HepG2 (cell line): Measurements from ENCODE around the gene FAM43A. TPM values are rescaled to one million over a fixed set of nuclear protein-coding genes. Genes with fewer than 3 reads are reported as not detected.

ENCODE experiments used
- ATAC-seq: fragments of 200-7000 bp; cut with Tn5 transposase; 3 replicates; pipeline ENCODE4 v1.9.1; 2020; ENCODE audit warnings: mild to moderate bottlenecking, moderate library complexity
- BruUV-seq: library from RNA; stranded (reverse); fragments of 400-500 nt; replicated peaks from 2 replicates; lab custom pipeline; 2021; lab: Mats Ljungman, UMichigan
- CTCF ChIA-PET: fragments of 300-600 bp; formaldehyde crosslinking; extraction: SDS; loops from one replicate; lab custom pipeline; 2021; ENCODE audit warnings: low total read pairs, inconsistent platforms, low intra/inter-chr PET ratio; lab: Yijun Ruan, JAX
- POLR2A ChIA-PET: fragments of 350-600 bp; sonication (Branson Sonifier 250); formaldehyde crosslinking; loops from one replicate; lab custom pipeline; 2020; ENCODE audit warnings: antibody characterized with exemption, inconsistent platforms; lab: Yijun Ruan, JAX
- DNase-seq: peaks from one replicate; pipeline ENCODE4 v3.0.0-alpha.2; 2015; ENCODE audit warnings: low spot score
- FAIRE-seq: peaks from 3 replicates; lab custom pipeline; 2011; peaks lifted over from hg19 to GRCh38; lab: Jason Lieb, UNC
- H2AFZ ChIP-seq: one replicate; pipeline ENCODE4 v1.6.1; 2011; ENCODE audit warnings: low read length, inconsistent platforms
- H3K27ac ChIP-seq: fragments of 300-600 bp; 3 replicates; pipeline ENCODE4 v1.8.0; 2011; ENCODE audit warnings: mixed run types, mild to moderate bottlenecking, mixed read lengths, low read length, inconsistent platforms; ENCODE audit not compliant: insufficient read depth; ENCODE audit errors: extremely low read length
- H3K27me3 ChIP-seq, 2 experiments: fragments of 200-600 bp in 1 of 2; 2 replicates in 1 of 2; 3 replicates in 1 of 2; pipeline versions ENCODE4 v1.6.0 to v1.8.0; 2011; ENCODE audit warnings: low read length in 2 of 2, mild to moderate bottlenecking in 2 of 2, moderate library complexity in 2 of 2, inconsistent platforms in 1 of 2; ENCODE audit not compliant: insufficient read depth in 2 of 2, control insufficient read depth in 1 of 2
- H3K36me3 ChIP-seq, 2 experiments: fragments of 200-600 bp in 1 of 2; replicated peaks in 1 of 2; 2 replicates in 1 of 2; 3 replicates in 1 of 2; pipeline versions ENCODE4 v1.5.1 to v1.8.0; 2011; ENCODE audit warnings: low read length in 2 of 2, inconsistent platforms in 1 of 2; ENCODE audit not compliant: insufficient read depth in 2 of 2, control insufficient read depth in 1 of 2
- H3K4me1 ChIP-seq: 2 replicates; pipeline ENCODE4 v1.5.1; 2012; ENCODE audit warnings: low read length, inconsistent platforms; ENCODE audit not compliant: insufficient read depth
- H3K4me2 ChIP-seq: 2 replicates; pipeline ENCODE4 v1.6.0; 2011; ENCODE audit warnings: low read depth, low read length, inconsistent platforms
- H3K4me3 ChIP-seq, 3 experiments: fragments of 200-600 bp in 1 of 3; sonication (generic), shearing (Covaris generic) in 1 of 3; replicated peaks in 1 of 3; 2 replicates each; pipeline ENCODE4 v1.5.1; 2011 to 2016; ENCODE audit warnings: low read length in 3 of 3, inconsistent platforms in 2 of 3, low read depth in 2 of 3, mild to moderate bottlenecking in 2 of 3, control low read depth in 1 of 3, mixed read lengths in 1 of 3; ENCODE audit not compliant: insufficient read depth in 1 of 3
- H3K79me2 ChIP-seq: one replicate; pipeline ENCODE4 v1.6.1; 2011; ENCODE audit warnings: low read length, inconsistent platforms; ENCODE audit not compliant: insufficient read depth
- H3K9ac ChIP-seq: 2 replicates; pipeline ENCODE4 v1.6.0; 2011; ENCODE audit warnings: mild to moderate bottlenecking, low read depth, low read length, inconsistent platforms; ENCODE audit not compliant: insufficient read depth
- H3K9me3 ChIP-seq: 2 replicates; pipeline ENCODE4 v1.5.1; 2012; ENCODE audit warnings: mild to moderate bottlenecking, low read length
- H4K20me1 ChIP-seq: 2 replicates; pipeline ENCODE4 v1.6.0; 2011; ENCODE audit warnings: inconsistent platforms, mild to moderate bottlenecking, low read length, moderate library complexity; ENCODE audit not compliant: insufficient read depth
- GATAD2A ChIP-seq: IDR thresholded peaks from 2 replicates; pipeline ENCODE4 v1.6.1; 2016
- KMT2B ChIP-seq: IDR thresholded peaks from 2 replicates; pipeline ENCODE4 v1.6.1; 2016; ENCODE audit warnings: missing genetic modification reagents, missing compliant biosample characterization
- MATR3 ChIP-seq: sonication (generic); formaldehyde crosslinking; IDR thresholded peaks from 2 replicates; pipeline ENCODE4 v1.4.0; 2020; ENCODE audit warnings: missing genetic modification reagents
- MED13 ChIP-seq: sonication (generic); formaldehyde crosslinking; IDR thresholded peaks from 2 replicates; pipeline ENCODE4 v1.5.0; 2020; ENCODE audit warnings: missing genetic modification reagents
- MTA1 ChIP-seq: sonication (generic); formaldehyde crosslinking; IDR thresholded peaks from 2 replicates; pipeline ENCODE4 v1.4.0; 2020; ENCODE audit warnings: missing genetic modification reagents, mild to moderate bottlenecking, borderline replicate concordance
- NCOA1 ChIP-seq: sonication (generic); formaldehyde crosslinking; IDR thresholded peaks from 2 replicates; pipeline ENCODE4 v1.9.0; 2021; ENCODE audit warnings: missing genetic modification reagents
- SALL2 ChIP-seq: sonication (generic); formaldehyde crosslinking; IDR thresholded peaks from 2 replicates; pipeline ENCODE4 v1.8.1; 2023; ENCODE audit warnings: mild to moderate bottlenecking, missing genetic modification reagents, inconsistent platforms
- THAP8 ChIP-seq: sonication (generic); formaldehyde crosslinking; IDR thresholded peaks from 2 replicates; pipeline ENCODE4 v1.5.1; 2020; ENCODE audit warnings: missing genetic modification reagents, mild to moderate bottlenecking, borderline replicate concordance
- TRIM24 ChIP-seq: sonication (generic); formaldehyde crosslinking; IDR thresholded peaks from 2 replicates; pipeline ENCODE4 v1.8.0; 2022; ENCODE audit warnings: mild to moderate bottlenecking, missing genetic modification reagents
- ZBTB33 ChIP-seq: sonication (generic); formaldehyde crosslinking; IDR thresholded peaks from 2 replicates; pipeline ENCODE4 v1.4.0; 2020; ENCODE audit warnings: missing genetic modification reagents
- ZFP1 ChIP-seq: IDR thresholded peaks from 2 replicates; pipeline ENCODE4 v1.6.1; 2016
- ZFP82 ChIP-seq: sonication (generic); formaldehyde crosslinking; IDR thresholded peaks from 2 replicates; pipeline ENCODE4 v1.5.1; 2020; ENCODE audit warnings: mild to moderate bottlenecking, missing genetic modification reagents, borderline replicate concordance
- ZNF296 ChIP-seq: sonication (generic); formaldehyde crosslinking; conservative IDR thresholded peaks from 2 replicates; pipeline ENCODE4 v1.5.0; 2020; ENCODE audit warnings: mild to moderate bottlenecking, missing genetic modification reagents
- ZNF768 ChIP-seq: sonication (generic); formaldehyde crosslinking; IDR thresholded peaks from 2 replicates; pipeline ENCODE4 v1.4.0; 2020; ENCODE audit warnings: missing genetic modification reagents
- WGBS: methylation state at CpG from one replicate; pipeline ENCODE4 v1.1.6; 2017; ENCODE audit warnings: low lambda C conversion rate; 5-methylcytosine and 5-hydroxymethylcytosine counted together
- in situ Hi-C: cut with HindIII; loops from 2 replicates; pipeline ENCODE4 v1.10.0; 2017; ENCODE audit warnings: low pct_unique_long_range_greater_than_20kb; ENCODE audit not compliant: extremely low pct_ligation_motif_present
- intact Hi-C: fragments of 100-400 bp; cut with micrococcal nuclease; formaldehyde crosslinking; loops from one replicate; pipeline ENCODE4 v1.10.0; 2022; ENCODE audit not compliant: unreplicated experiment
- polyA plus RNA-seq, 8 experiments: library from polyadenylated mRNA; depleted of rRNA in 3 of 8; stranded (reverse) in 7 of 8; unstranded in 1 of 8; fragments of >200 nt; fragmentation: Illumina TruSeq in 4 of 8; extraction: Trizol in 4 of 8; gene quantifications; 2 replicates each; pipeline versions ENCODE4 v1.2.1 to v1.2.3, GENCODE V29; 2011 to 2016; ENCODE audit warnings: low read depth in 4 of 8, missing spikeins in 1 of 8, mixed read lengths in 1 of 8; ENCODE audit not compliant: insufficient read depth in 1 of 8
- total RNA-seq, 5 experiments: library from RNA; depleted of rRNA; stranded (reverse); fragments of >200 nt; fragmentation: Illumina TruSeq; extraction: Trizol; gene quantifications; 2 replicates each; pipeline ENCODE4 v1.2.3, GENCODE V29; 2016; ENCODE audit warnings: low read depth in 1 of 5
- TF ChIP-seq, protein P1 (sequence below): sonication (generic); formaldehyde crosslinking; conservative IDR thresholded peaks from 2 replicates; pipeline ENCODE4 v1.4.0; 2020; ENCODE audit warnings: missing genetic modification reagents
- TF ChIP-seq, protein P2 (sequence below): sonication (generic); formaldehyde crosslinking; IDR thresholded peaks from 2 replicates; pipeline ENCODE4 v1.5.1; 2020; ENCODE audit warnings: mild to moderate bottlenecking, missing genetic modification reagents
- TF ChIP-seq, protein P3 (sequence below): sonication (generic); formaldehyde crosslinking; conservative IDR thresholded peaks from 2 replicates; pipeline ENCODE4 v1.4.0; 2020; ENCODE audit warnings: missing genetic modification reagents

Gene FAM43A
- total and polyA plus RNA-seq, 2 of the 13 experiments (the other 11 are each of a cell fraction or from before 2014, with no cell fraction given) = 0.91 to 1.8 TPM

GRCh38 chr3:194732617-194733016 is 46.9 kb downstream of the FAM43A start:
- ChIA-PET POLR2A (no interaction called here), CTCF (no interaction called here)
- TF ChIP-seq ZNF296 (CRISPR knock-in tag) (no peak), MED13 (CRISPR knock-in tag) (no peak), MATR3 (CRISPR knock-in tag) (no peak), THAP8 (no peak), TRIM24 (CRISPR knock-in tag) (no peak), ZBTB33 (CRISPR knock-in tag) (no peak), KMT2B (CRISPR knock-in tag) (no peak), ZFP1 (CRISPR knock-in tag) (no peak), GATAD2A (no peak), SALL2 (CRISPR knock-in tag) (no peak), NCOA1 (CRISPR knock-in tag) (no peak), ZNF768 (CRISPR knock-in tag) (no peak), ZFP82 (no peak), MTA1 (CRISPR knock-in tag) (no peak)
- TF ChIP-seq, protein P1, sequence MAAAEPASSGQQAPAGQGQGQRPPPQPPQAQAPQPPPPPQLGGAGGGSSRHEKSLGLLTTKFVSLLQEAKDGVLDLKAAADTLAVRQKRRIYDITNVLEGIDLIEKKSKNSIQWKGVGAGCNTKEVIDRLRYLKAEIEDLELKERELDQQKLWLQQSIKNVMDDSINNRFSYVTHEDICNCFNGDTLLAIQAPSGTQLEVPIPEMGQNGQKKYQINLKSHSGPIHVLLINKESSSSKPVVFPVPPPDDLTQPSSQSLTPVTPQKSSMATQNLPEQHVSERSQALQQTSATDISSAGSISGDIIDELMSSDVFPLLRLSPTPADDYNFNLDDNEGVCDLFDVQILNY (CRISPR knock-in tag) = no peak
- TF ChIP-seq, protein P2, sequence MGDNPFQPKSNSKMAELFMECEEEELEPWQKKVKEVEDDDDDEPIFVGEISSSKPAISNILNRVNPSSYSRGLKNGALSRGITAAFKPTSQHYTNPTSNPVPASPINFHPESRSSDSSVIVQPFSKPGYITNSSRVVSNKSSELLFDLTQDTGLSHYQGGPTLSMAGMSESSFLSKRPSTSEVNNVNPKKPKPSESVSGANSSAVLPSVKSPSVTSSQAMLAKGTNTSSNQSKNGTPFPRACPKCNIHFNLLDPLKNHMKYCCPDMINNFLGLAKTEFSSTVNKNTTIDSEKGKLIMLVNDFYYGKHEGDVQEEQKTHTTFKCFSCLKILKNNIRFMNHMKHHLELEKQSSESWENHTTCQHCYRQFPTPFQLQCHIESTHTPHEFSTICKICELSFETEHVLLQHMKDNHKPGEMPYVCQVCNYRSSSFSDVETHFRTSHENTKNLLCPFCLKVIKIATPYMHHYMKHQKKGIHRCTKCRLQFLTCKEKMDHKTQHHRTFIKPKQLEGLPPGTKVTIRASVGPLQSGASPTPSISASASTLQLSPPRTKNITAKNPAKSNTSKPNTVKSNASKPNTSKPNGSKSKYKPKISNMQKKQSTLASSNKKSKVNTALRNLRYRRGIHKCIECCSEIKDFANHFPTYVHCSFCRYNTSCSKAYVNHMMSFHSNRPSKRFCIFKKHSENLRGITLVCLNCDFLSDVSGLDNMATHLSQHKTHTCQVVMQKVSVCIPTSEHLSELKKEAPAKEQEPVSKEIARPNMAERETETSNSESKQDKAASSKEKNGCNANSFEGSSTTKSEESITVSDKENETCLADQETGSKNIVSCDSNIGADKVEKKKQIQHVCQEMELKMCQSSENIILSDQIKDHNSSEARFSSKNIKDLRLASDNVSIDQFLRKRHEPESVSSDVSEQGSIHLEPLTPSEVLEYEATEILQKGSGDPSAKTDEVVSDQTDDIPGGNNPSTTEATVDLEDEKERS (CRISPR knock-in tag) = no peak
- TF ChIP-seq, protein P3, sequence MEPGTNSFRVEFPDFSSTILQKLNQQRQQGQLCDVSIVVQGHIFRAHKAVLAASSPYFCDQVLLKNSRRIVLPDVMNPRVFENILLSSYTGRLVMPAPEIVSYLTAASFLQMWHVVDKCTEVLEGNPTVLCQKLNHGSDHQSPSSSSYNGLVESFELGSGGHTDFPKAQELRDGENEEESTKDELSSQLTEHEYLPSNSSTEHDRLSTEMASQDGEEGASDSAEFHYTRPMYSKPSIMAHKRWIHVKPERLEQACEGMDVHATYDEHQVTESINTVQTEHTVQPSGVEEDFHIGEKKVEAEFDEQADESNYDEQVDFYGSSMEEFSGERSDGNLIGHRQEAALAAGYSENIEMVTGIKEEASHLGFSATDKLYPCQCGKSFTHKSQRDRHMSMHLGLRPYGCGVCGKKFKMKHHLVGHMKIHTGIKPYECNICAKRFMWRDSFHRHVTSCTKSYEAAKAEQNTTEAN (CRISPR knock-in tag) = no peak
- H3K4me1 ChIP-seq = peaks cover 26% of the 10 kb centered on the region
- H3K4me2 ChIP-seq = no peak overlapping the region
- H4K20me1 ChIP-seq = no peaks in the 10 kb centered on the region
- no peak overlapping the region for H2AFZ ChIP-seq
- no peak overlapping the region for H3K27ac ChIP-seq
- no peak for FAIRE-seq
- no peak for ATAC-seq
- no peak for DNase-seq
- intact Hi-C loops (no loop called here), in situ Hi-C loops (no loop called here)
- no peak overlapping the region for H3K4me3 ChIP-seq
- H3K9me3 ChIP-seq = no peaks in the 10 kb centered on the region
- 9% methylated on average over 4 of the region's 4 CpGs for WGBS
- no peaks in the 10 kb centered on the region for H3K79me2 ChIP-seq
- peaks cover 3 to 34% of the 10 kb centered on the region in 2 experiments; a peak in 3 of 5 replicates for H3K27me3 ChIP-seq
- H3K9ac ChIP-seq = no peak overlapping the region
- BruUV-seq = no TSS peak
- H3K36me3 ChIP-seq = no peaks in the 10 kb centered on the region
